Activated CD4-positive, CD25-positive, alpha-beta regulatory T cell (primary cell): Measurements from ENCODE around the gene CDH4.

Experiments used
- DNase-seq, 4 experiments: peaks; one replicate each; lab custom pipeline; 2025; lab: John Stamatoyannopoulos, UW

Gene CDH4

GRCh38 chr20:61692479-61692878 lies 440.4 kb downstream of the CDH4 start:
- DNase-seq, result no peak

- no peak for DNase-seq
Measured at GRCh38 chr20:61693055-61693600, 441.1 kb downstream of the CDH4 start.

GRCh38 chr20:61694682-61695081 lies 442.6 kb downstream of the CDH4 start:
- DNase-seq, result no peak

DNA sequence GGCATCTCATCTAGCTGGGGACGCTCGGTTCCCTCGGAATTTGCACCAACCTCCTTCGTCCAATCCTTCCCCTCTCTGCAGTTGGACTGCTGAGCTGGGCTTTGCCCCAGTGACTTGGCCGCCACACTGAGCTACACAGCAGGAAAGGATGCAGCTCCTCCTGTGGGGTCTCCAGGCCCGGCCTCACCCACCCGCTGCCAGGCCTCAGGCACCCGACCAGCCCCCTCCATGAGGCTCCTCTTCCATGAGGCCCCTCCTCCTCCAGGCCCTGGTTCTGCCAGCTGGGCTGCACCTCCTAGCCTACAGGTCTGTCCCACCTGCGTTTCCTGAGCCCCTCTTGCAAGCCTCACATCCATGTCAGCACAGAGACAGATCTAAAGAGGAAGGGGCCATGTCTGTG lies 443.7 kb downstream of the CDH4 start:
- DNase-seq, result no peak

GRCh38 chr20:61696181-61696735 lies 444.2 kb downstream of the CDH4 start:
- DNase-seq, result no peak

DNA sequence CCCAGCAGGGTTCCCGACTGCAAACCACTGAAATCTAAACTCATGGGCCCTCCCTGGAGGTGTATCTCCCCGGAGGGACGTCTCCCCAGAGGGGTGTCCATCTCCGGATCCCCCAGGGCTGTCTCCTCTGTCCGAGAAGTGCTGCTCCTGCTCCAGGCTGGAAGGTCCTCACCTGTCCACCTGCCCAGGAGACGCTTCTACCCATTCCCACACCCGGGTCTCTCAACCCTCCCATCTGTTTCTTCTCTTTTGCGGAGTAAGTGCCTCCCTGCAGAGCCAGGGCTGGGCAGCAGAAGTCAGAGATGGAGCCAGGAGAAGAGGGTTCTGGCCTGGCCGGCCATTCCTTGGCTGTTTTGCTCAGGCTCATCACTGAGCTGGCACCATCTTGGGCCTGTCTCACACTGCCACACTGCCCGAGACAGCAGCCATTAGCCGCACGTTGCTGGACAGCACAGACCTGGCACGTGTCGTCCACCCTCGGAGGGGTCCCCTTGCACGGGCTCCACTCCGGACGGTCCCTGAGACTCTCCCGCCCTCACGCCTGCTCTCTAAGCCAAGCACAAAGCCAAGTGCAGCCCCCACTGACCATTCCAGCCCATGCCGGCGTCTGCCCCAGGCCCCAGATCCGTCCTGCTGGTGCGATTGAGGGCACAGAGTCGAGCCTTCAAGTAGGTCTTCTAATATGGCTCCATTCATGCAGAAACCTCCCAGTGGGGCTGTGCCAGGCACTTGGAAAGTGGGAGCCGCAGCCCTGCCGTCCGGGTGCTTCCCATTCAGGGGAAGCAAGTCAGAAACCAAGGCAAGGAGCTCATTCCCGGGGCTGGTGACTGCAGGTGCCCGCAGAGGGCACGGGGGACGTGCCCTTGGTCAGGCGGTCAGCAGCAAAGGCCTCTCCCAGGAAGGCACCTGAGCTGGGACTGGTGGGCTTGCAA lies 445.9 kb downstream of the CDH4 start:
- DNase-seq, result no peak

- DNase-seq, result no peak
Measured at GRCh38 chr20:61698598-61699494, 446.8 kb downstream of the CDH4 start.

DNA sequence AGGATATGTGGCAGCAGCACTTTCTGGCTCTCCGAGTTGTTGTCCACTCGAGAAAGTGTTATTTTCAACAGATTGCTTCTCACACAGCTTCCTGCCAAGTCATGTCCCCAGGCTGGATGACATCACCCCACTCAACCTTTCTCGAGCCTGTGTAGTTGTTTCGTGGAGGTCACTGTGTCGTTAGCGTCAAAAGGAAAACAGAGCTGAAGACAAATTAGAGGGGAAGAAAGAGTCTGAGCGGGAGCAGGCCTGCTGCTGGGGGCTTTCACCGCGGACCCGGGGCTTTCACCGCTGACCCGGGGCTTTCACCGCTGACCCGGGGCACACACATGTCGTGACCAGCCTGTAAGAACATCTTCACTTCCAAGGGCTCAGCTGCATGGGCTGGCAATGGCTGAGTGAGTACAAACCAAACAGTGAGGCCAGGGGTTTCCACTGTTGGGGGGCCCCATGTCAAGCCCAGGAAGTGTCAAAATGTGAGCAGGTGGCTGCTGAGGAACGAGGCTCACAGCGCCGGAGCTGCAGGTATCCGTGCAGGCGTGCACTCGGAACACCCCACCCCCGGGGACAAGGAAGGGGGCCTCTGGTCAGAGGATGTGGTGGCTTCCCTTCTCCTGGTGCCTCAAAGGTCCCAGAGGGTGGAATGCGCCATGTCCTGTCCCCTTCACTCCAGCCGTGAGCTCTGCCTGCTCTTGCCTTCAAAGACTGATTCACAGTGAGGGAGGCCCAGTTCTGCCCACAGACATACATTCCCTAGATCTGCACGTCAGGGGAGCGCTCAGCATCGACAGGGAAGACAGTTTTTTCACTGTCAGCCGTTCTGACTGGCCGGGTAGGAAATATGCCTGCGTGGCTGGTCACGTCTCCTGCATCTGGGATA lies 447.7 kb downstream of the CDH4 start:
- no peak for DNase-seq

- DNase-seq, result no peak
Measured at GRCh38 chr20:61700595-61701140, 448.6 kb downstream of the CDH4 start.

DNA sequence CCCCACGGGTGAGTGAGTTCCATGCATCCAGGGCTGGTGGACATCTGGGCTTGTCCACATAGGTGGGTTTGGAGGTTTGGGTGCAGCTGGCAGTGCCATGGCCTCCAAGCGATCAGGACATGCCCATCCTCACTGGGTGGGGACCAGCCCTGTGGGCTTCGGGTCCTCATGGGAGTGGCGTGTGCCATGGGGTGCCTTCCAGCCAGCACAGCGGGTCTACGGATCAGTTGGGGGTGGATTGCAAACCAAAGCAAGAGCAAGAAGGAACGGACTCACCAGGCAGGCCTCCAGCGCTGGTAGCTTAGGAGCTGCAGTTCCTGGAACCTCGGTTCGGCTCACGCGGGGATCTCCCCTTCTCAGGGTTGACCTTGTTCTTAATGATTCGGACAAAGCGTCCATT lies 449.3 kb downstream of the CDH4 start:
- no peak for DNase-seq

DNA sequence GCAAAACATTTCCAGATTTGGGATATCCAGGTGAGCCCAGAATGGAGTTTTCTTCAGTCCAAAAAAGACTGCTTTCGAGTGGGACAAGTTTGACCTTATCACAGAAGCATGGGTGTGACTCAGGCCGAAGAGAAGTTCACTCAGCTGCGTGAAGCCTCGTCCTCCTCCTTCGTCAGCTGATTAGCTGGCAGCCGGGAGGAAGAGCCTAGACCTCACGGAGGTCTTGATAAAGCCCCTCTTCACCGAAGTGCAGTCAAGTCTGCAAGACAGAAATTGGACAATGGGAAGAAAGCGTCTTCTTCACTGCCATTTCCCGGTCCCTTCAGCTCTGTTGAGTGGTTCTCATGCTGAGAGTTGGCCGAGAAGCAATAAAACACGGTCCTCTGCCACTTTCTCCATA lies 449.7 kb downstream of the CDH4 start:
- no peak for DNase-seq

- DNase-seq, result no peak
Measured at GRCh38 chr20:61702246-61702645, 450.2 kb downstream of the CDH4 start.

DNA sequence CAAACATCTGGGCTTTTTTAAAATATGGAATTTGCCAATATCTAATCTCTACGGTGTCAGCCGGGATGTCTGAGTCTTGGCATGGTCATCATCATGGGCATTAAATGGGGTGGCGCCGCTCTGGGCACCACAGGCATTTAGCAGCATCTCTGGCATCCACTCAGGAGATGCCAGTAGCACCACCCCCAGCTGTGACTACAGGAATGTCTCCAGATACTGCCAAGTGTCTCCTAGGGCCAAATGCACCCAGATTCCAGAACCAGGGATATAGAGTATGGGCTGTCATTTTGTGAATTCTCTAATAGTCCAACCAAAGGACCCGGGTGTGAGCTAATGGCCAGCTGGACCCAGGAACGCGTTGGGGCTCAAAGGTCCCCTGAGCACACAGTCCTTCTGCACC lies 452.6 kb downstream of the CDH4 start:
- DNase-seq, result no peak

DNA sequence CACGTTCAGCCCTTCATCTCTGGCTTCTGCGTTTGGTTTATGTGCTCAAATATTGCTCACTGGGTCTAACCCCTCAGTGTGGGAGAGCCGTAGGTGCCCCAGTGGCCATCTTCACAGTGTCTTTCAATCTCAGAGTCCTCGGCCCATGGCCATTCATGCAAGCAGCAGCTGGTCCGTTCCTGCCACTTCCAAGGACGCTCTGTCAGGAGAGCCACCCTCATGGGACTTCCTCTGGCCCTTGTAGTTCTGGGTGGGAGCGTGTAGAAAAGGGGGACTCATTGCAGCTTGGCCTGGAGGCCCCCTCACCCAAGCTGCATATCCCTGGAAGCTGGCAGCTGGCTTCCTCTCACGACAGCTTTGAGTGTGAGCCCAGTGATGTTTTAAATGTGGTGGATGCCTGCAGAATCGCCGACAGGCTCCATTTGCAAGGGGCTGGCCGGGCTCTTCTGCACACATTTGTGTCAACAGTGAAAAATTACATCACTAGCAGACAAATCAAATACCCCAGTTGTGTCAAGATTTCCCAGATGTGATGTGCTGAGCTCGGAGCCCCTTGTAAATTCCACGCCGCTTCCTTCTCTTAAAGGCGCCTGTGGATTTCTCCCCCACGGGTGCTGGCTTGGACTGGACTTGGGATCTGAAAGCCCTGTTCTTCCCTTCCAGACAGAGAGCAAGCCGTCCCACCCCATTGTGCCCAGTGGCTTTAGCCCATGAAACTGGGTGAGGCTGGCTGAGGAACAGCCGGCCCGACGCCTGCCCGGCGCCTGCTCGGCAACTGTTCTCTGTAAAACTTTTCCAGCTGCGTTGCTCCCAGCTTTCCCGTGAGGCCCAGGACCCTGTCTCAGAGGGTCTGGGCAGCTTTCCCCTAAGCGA lies 453.6 kb downstream of the CDH4 start:
- no peak for DNase-seq

DNA sequence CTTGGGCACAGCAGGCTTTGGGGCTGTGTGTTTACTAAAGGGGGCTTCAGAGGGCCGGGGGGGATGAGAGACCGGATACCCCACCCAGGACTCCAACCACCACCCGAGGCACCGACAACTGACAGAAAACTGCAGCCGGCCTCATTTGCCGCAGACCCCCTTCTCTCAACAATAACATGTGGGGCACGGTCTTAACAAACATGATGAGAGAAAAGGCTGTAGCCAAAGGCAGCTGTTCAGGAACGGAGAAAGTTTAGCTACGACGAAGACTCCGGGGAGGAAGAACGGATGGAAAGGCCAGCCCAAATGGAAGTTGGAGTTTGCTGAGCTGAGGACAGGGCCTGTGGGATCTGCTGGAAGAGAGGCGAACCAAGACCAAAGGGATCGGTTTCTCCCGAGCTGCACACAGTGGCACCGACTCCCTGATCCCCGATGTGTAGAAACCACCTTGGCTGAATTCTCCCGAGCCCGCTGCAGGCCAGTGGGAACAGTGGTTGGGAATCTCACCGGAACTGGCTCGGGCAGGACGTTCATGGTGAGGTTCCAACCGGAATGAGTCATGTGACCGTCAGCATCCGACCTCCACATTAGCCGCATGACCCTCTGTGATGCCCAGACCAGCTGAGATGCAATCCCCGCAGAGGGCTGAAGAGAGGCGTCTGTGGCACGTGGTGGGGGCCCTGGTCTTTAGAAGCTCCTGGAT lies 454.3 kb downstream of the CDH4 start:
- no peak for DNase-seq

DNA sequence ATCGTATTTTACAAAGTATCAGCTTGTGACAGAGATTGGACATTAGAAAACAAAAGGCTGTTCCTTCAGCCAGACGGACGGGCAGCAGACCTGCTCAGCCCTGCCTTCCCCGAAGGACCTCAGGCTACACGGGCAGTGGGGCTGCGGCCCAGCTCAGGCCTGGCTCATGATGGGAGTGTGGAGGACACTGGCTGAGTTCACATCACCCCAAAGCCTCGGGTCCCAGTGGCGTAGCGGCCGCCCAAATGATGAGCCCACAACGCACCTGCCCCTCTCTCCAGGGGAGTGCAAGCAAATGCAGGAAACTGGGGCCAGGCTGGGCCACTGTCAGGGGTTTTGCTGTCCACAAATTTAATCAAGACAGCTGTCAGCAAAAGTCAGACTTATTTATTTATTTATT lies 456.8 kb downstream of the CDH4 start:
- no peak for DNase-seq

DNA sequence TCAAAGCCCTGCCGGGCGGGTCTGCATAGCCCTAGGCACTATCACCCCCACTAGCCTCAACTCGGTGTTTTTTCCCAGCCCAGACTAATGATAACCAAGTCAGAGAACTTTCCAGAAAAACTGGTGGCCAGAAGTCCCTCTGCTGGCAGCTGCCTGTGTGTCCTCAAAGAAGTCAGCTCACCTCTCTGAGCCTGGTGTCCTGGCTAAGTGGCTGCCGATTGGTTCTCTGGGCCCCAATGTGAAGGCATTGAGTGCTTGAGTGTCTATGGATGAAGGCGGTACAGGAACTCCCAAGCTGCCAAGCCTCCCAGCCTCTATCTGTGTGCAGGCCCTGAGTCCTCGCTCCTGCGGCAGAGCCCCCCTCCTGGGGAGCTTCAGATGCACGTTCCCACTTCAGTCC lies 458.0 kb downstream of the CDH4 start:
- DNase-seq, result no peak

DNA sequence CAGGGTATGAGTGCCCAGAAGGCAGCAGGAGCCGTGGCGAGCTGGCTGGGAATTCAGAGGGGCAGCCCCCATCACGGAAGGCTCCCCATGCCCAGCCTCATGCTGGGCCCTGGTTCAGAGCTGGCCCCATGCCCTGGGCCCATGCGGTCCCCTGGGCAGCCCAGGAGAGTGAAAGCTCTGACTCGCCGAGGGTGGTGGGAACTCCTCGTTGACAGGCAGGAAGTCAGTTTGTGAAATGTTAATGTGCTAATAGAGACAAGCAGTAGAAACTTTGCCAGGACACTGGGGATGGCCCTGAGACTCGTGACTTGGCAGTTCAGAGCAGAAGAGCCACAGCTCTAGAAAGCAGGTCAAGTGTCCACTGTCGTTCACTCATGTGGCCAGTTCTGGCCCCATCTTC lies 460.6 kb downstream of the CDH4 start:
- no peak for DNase-seq

DNA sequence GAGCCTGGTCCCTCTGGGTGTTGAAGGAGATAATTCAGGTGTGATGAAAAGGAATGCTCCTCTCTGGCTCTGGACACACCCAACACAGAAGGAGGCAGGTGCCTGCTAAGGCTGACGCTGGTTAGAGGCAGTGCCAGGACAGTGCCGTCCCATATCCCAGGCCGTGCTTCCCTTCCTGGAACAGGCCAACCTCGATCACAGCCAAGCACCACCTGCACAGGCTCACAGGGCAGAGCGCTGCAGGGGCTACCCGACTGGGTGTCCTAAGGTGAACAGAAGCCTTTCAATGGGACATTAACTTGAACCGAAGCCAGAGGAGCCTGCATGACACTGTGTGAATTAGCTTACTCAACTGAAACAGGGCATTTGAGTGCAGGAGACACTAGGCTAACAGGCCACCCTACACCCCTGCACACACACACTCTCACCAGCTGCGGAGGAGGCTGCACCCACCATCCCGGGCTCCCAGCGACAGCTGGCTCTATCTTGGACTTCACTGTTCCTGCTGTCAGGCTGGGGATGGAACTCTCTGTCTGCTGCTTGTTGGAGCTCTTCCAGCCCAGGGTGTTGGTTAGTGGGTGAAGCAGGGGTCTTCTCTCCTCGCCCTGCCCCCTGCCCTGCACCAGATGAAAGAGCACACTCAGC lies 466.4 kb downstream of the CDH4 start:
- no peak for DNase-seq
